GM06990 (cell line): Measurements from ENCODE around the gene R3HDM4.

Experiments
- DNase-seq: peaks from one replicate; pipeline ENCODE4 v3.0.0-alpha.2; 2011; ENCODE audit not compliant: insufficient read length; ENCODE audit errors: extremely low read depth
- H3K27me3 ChIP-seq: replicated peaks from 2 replicates; pipeline ENCODE4 v1.6.0; 2011; ENCODE audit warnings: low read length; ENCODE audit not compliant: control insufficient read depth, insufficient read depth
- H3K36me3 ChIP-seq: 2 replicates; pipeline ENCODE4 v1.5.1; 2011; ENCODE audit warnings: low read length; ENCODE audit not compliant: control insufficient read depth, insufficient read depth
- H3K4me3 ChIP-seq: replicated peaks from 2 replicates; pipeline ENCODE4 v1.5.1; 2011; ENCODE audit warnings: low read depth, mild to moderate bottlenecking, control low read depth, low read length
- CTCF ChIP-seq: IDR thresholded peaks from 2 replicates; pipeline ENCODE4 v1.5.1; 2011; ENCODE audit warnings: low read length, control low read depth, mild to moderate bottlenecking, inconsistent platforms; ENCODE audit not compliant: insufficient read depth, poor library complexity, severe bottlenecking

The R3HDM4 gene

GRCh38 chr19:919199-920050, 6.4 kb upstream of the R3HDM4 start:
- DNase-seq: peak; percentile 69
- H3K4me3 ChIP-seq: peak overlapping the region; percentile 53
- H3K27me3 ChIP-seq: no peaks in the 10 kb centered on the region; the same call in 1 of the 2 replicates

GRCh38 chr19:918481-919198, 5.6 kb upstream of the R3HDM4 start:
- no peak for TF ChIP-seq CTCF
- Histone ChIP-seq H3K4me3 (no peak overlapping the region), H3K36me3 (no peaks in the 10 kb centered on the region), H3K27me3 (no peaks in the 10 kb centered on the region; the same call in 1 of the 2 replicates)
- no peak for DNase-seq

More at GRCh38 chr19:919199-920050, 6.4 kb upstream of the R3HDM4 start:
- no peak for TF ChIP-seq CTCF
- no peaks in the 10 kb centered on the region for H3K36me3 ChIP-seq

- Histone ChIP-seq H3K27me3 (no peaks in the 10 kb centered on the region; the same call in 1 of the 2 replicates), H3K4me3 (no peak overlapping the region), H3K36me3 (no peaks in the 10 kb centered on the region)
- no peak for TF ChIP-seq CTCF
- no peak for DNase-seq
These were observed 5.1 kb upstream of the R3HDM4 start for GRCh38 chr19:918152-918437.

- DNase-seq: peak; percentile 75
- Histone ChIP-seq H3K27me3 (no peaks in the 10 kb centered on the region; the same call in 1 of the 2 replicates), H3K4me3 (peak within 1 kb of the TSS; percentile 8; the same call in 1 of the 2 replicates), H3K36me3 (no peaks in the 10 kb centered on the region)
- peak; percentile 64 for TF ChIP-seq CTCF
These were observed 4.5 kb upstream of the R3HDM4 start, which contains the start of gene KISS1R for GRCh38 chr19:917323-918151. KISS1R (plus strand) TSS chr19:917333; CDS start chr19:917503, 170 bp downstream.

- H3K4me3 ChIP-seq: peak overlapping the region; percentile 8; the same call in 1 of the 2 replicates
- no peaks in the 10 kb centered on the region for H3K36me3 ChIP-seq
- no peak for TF ChIP-seq CTCF
- no peak for DNase-seq
- H3K27me3 ChIP-seq: no peaks in the 10 kb centered on the region; the same call in 1 of the 2 replicates
These were observed 3.8 kb upstream of the R3HDM4 start for GRCh38 chr19:916645-917322.
